ENCODE data around the gene CAMK2B.

The CAMK2B gene

DNA sequence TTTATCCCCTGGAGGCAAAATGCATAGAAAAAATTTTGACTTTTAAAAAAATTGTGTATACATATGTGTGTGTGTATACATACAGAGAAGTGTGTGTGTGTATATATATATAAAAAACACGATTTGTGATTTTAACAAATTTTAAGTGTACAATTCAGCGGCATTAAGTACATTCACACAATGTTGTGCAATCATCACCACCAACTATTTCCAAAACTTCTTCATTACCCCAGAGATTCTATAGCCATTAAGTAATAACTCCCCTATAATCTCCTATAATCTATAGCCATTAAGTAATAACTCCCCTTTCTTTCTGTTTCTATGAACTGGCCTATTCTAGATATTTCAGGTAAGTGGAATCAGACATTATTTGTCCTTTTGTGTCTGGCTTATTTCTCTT lies 20.7 kb upstream of the CAMK2B start:
- no peaks in the 10 kb centered on the region for H3K4me1 ChIP-seq (ENCODE audit: control extremely low read depth in 1 of 4, control insufficient read depth in 4 of 4, insufficient read depth in 4 of 4, low read length in 3 of 4)
- H3K36me3 ChIP-seq (ENCODE audit: control insufficient read depth in 4 of 4, insufficient read depth in 4 of 4, low read length in 3 of 4), result no peaks in the 10 kb centered on the region
- CTCF ChIA-PET, result interaction anchor here (2.2 kb wide), 1 partner anchor 129 kb away, joined by 10 read pairs; no protein-coding TSS in a partner anchor
- 100% methylated on average over 1 of the region's 2 CpGs for WGBS (ENCODE audit: insufficient coverage)
- peaks cover 0 to 19% (median 6%) of the 10 kb centered on the region in 5 experiments for H3K9me3 ChIP-seq (ENCODE audit: control extremely low read depth in 1 of 5, control insufficient read depth in 4 of 5, insufficient read depth in 2 of 5, low read depth in 1 of 5, low read length in 4 of 5)
- DNase-seq, result no peak
- H3K27ac ChIP-seq (ENCODE audit: insufficient read depth in 1 of 2, low read depth in 1 of 2, low read length in 2 of 2, poor library complexity in 1 of 2, severe bottlenecking in 2 of 2), result no peak overlapping the region
- no peak overlapping the region for H3K4me3 ChIP-seq (ENCODE audit: control insufficient read depth in 1 of 7, extremely low read depth in 1 of 7, insufficient read depth in 4 of 7, low read depth in 2 of 7, low read length in 6 of 7)
- POLR2A ChIA-PET, result no interaction called here
- peaks cover 0 to 5% (median 0%) of the 10 kb centered on the region in 5 experiments for H3K27me3 ChIP-seq (replicated peaks in 2 of 5; ENCODE audit: control insufficient read depth in 4 of 5, insufficient read depth in 5 of 5, low read length in 4 of 5)

DNA sequence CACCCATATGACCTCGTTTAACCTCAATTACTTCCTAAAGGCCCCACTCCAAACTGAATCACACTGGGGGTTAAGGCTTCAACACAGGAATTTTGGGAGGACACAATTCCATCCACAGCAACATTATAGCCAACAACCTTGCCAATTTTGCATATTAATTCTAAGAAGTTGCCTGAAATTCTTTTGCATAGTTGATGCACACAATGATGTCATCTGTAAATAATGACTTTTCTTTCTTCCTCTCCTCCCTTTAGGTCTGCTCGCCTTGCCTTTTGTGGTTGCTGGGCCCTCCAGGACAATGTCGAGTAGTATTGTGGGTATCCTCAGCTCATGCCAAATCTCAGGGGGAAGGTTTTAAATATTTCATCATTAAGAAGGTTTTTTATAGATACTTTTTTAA lies 16.0 kb upstream of the CAMK2B start:
- WGBS (ENCODE audit: insufficient coverage), result 80% methylated on average over 1 of the region's 3 CpGs
- H3K4me3 ChIP-seq (ENCODE audit: control insufficient read depth in 1 of 7, extremely low read depth in 1 of 7, insufficient read depth in 4 of 7, low read depth in 2 of 7, low read length in 6 of 7), result no peak overlapping the region
- peaks cover 0 to 2% (median 0%) of the 10 kb centered on the region in 5 experiments for H3K27me3 ChIP-seq (replicated peaks in 2 of 5; ENCODE audit: control insufficient read depth in 4 of 5, insufficient read depth in 5 of 5, low read length in 4 of 5)
- no peak overlapping the region for H3K27ac ChIP-seq (ENCODE audit: insufficient read depth in 1 of 2, low read depth in 1 of 2, low read length in 2 of 2, poor library complexity in 1 of 2, severe bottlenecking in 2 of 2)
- H3K4me1 ChIP-seq (ENCODE audit: control extremely low read depth in 1 of 4, control insufficient read depth in 4 of 4, insufficient read depth in 4 of 4, low read length in 3 of 4), result no peaks in the 10 kb centered on the region
- ChIA-PET POLR2A (no interaction called here), CTCF (no interaction called here)
- peaks cover 0 to 12% (median 7%) of the 10 kb centered on the region in 5 experiments for H3K9me3 ChIP-seq (ENCODE audit: control extremely low read depth in 1 of 5, control insufficient read depth in 4 of 5, insufficient read depth in 2 of 5, low read depth in 1 of 5, low read length in 4 of 5)
- DNase-seq, result no peak
- H3K36me3 ChIP-seq (ENCODE audit: control insufficient read depth in 4 of 4, insufficient read depth in 4 of 4, low read length in 3 of 4), result no peaks in the 10 kb centered on the region

DNA sequence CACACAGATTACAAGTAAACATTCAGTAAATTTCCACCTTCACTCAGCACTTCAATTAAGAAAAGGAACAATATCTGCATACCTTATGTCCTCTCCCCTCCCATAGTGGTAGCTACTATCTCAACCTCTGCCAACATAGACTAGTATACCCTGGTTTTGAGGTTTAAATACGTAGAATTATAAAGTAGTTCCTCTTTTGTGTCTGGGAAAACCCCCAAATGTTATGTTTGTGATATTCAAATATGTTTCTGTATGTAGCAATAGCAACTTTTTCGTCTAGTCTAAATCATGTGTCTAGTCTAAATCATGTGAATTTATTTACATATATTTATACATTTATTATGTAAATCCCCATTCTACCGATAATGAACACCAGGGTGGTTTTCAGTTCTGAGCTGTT lies 13.2 kb upstream of the CAMK2B start:
- H3K27me3 ChIP-seq (replicated peaks in 2 of 5; ENCODE audit: control insufficient read depth in 4 of 5, insufficient read depth in 5 of 5, low read length in 4 of 5), result peaks cover 0 to 4% (median 0%) of the 10 kb centered on the region in 5 experiments
- no peak overlapping the region for H3K4me3 ChIP-seq (ENCODE audit: control insufficient read depth in 1 of 7, extremely low read depth in 1 of 7, insufficient read depth in 4 of 7, low read depth in 2 of 7, low read length in 6 of 7)
- no CpG with 5 or more reads among the region's 3 CpGs for WGBS (ENCODE audit: insufficient coverage)
- peaks cover 0 to 14% (median 13%) of the 10 kb centered on the region in 5 experiments for H3K9me3 ChIP-seq (ENCODE audit: control extremely low read depth in 1 of 5, control insufficient read depth in 4 of 5, insufficient read depth in 2 of 5, low read depth in 1 of 5, low read length in 4 of 5)
- no peak overlapping the region for H3K27ac ChIP-seq (ENCODE audit: insufficient read depth in 1 of 2, low read depth in 1 of 2, low read length in 2 of 2, poor library complexity in 1 of 2, severe bottlenecking in 2 of 2)
- H3K4me1 ChIP-seq (ENCODE audit: control extremely low read depth in 1 of 4, control insufficient read depth in 4 of 4, insufficient read depth in 4 of 4, low read length in 3 of 4), result no peaks in the 10 kb centered on the region
- DNase-seq, result peak; percentile 56 to 89 (median 83)
- POLR2A ChIA-PET, result no interaction called here
- CTCF ChIA-PET, result interaction anchor here (1.0 kb wide), 1 partner anchor 17 kb away, joined by 3 read pairs; no protein-coding TSS in a partner anchor
- no peaks in the 10 kb centered on the region for H3K36me3 ChIP-seq (ENCODE audit: control insufficient read depth in 4 of 4, insufficient read depth in 4 of 4, low read length in 3 of 4)

DNA sequence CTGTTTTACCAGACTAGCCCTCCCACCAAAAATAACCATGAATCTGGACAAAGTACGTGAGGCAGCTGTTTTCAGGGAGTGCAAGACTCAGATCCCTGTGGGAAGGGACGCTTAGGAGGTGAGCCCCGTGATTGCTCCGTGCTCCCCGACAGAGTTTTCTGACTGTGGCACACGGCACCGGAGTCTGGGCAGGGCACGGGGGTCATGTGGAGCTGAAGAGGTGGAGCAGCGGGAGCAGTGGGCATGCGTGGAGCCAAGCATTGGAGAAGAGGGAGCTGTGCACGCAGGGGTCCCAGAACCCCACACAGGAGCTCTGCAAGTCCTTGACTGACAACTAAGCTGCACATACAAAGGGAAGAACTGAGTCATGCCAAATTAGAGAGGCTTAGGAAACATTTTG lies 11.1 kb upstream of the CAMK2B start:
- no peak for DNase-seq
- Histone ChIP-seq H3K27me3 (replicated peaks in 2 of 5; ENCODE audit: control insufficient read depth in 4 of 5, insufficient read depth in 5 of 5, low read length in 4 of 5) (peaks cover 0 to 3% (median 0%) of the 10 kb centered on the region in 5 experiments), H3K4me3 (ENCODE audit: control insufficient read depth in 1 of 7, extremely low read depth in 1 of 7, insufficient read depth in 4 of 7, low read depth in 2 of 7, low read length in 6 of 7) (no peak overlapping the region), H3K36me3 (ENCODE audit: control insufficient read depth in 4 of 4, insufficient read depth in 4 of 4, low read length in 3 of 4) (no peaks in the 10 kb centered on the region), H3K9me3 (ENCODE audit: control extremely low read depth in 1 of 5, control insufficient read depth in 4 of 5, insufficient read depth in 2 of 5, low read depth in 1 of 5, low read length in 4 of 5) (peaks cover 0 to 8% (median 5%) of the 10 kb centered on the region in 5 experiments), H3K4me1 (ENCODE audit: control extremely low read depth in 1 of 4, control insufficient read depth in 4 of 4, insufficient read depth in 4 of 4, low read length in 3 of 4) (no peaks in the 10 kb centered on the region), H3K27ac (ENCODE audit: insufficient read depth in 1 of 2, low read depth in 1 of 2, low read length in 2 of 2, poor library complexity in 1 of 2, severe bottlenecking in 2 of 2) (no peak overlapping the region)
- ChIA-PET POLR2A (no interaction called here), CTCF (interaction anchor here (1.3 kb wide), 1 partner anchor 12 kb away, joined by 4 read pairs; no protein-coding TSS in a partner anchor)
- 96% methylated on average over 11 of the region's 11 CpGs for WGBS (ENCODE audit: insufficient coverage)

DNA sequence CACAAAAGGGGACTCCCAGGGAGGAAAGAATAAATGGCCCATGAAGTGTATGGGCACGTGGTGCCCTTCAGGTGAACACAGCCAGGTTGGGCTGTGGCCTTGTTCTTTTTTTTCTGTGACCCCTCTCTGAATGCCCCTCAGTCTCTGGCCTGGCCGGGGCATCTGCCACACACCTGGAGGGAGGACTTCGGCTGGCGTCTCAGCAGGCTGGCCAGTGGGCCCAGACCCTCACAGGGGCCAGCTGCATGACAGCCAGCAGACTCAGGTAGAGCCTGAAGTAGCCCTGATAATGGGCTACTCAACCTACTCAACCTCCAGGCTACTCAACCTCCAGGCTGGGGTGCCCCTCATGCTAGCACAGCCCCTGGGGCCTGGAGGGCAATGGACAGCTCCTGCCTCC lies 9.8 kb upstream of the CAMK2B start:
- CTCF ChIA-PET, result no interaction called here

DNA sequence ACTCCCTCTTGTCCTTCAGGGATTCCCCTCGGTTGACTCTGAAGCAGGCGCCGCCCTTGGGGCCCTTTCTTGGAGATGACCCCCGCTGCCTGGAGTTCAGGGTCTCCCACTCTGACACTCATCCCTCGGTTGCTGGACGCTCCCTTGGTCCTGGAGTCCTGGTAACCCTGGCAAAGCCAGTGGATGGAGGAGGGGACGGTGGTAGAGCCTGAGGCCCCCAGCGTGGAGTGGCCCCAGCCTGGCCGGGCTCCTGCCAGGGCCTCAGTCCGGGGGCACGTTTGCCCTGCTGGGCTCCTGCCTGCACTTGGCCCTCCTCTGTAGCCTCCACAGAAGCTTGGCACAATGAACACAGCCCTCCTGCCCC lies 9.3 kb upstream of the CAMK2B start:
- Histone ChIP-seq H3K9me3 (ENCODE audit: control extremely low read depth in 1 of 5, control insufficient read depth in 4 of 5, insufficient read depth in 2 of 5, low read depth in 1 of 5, low read length in 4 of 5) (peaks cover 0 to 8% (median 5%) of the 10 kb centered on the region in 5 experiments), H3K4me3 (ENCODE audit: control insufficient read depth in 1 of 7, extremely low read depth in 1 of 7, insufficient read depth in 4 of 7, low read depth in 2 of 7, low read length in 6 of 7) (no peak overlapping the region), H3K36me3 (ENCODE audit: control insufficient read depth in 4 of 4, insufficient read depth in 4 of 4, low read length in 3 of 4) (no peaks in the 10 kb centered on the region), H3K27ac (ENCODE audit: insufficient read depth in 1 of 2, low read depth in 1 of 2, low read length in 2 of 2, poor library complexity in 1 of 2, severe bottlenecking in 2 of 2) (no peak overlapping the region), H3K27me3 (replicated peaks in 2 of 5; ENCODE audit: control insufficient read depth in 4 of 5, insufficient read depth in 5 of 5, low read length in 4 of 5) (peaks cover 0 to 4% (median 0%) of the 10 kb centered on the region in 5 experiments), H3K4me1 (ENCODE audit: control extremely low read depth in 1 of 4, control insufficient read depth in 4 of 4, insufficient read depth in 4 of 4, low read length in 3 of 4) (no peaks in the 10 kb centered on the region)
- no peak for DNase-seq
- CTCF ChIA-PET, result no interaction called here
- POLR2A ChIA-PET, result no interaction called here
- WGBS (ENCODE audit: insufficient coverage), result 94% methylated on average over 9 of the region's 11 CpGs

More for the DNA sequence above, 9.8 kb upstream of the CAMK2B start:
- Histone ChIP-seq H3K27ac (ENCODE audit: insufficient read depth in 1 of 2, low read depth in 1 of 2, low read length in 2 of 2, poor library complexity in 1 of 2, severe bottlenecking in 2 of 2) (no peak overlapping the region), H3K36me3 (ENCODE audit: control insufficient read depth in 4 of 4, insufficient read depth in 4 of 4, low read length in 3 of 4) (no peaks in the 10 kb centered on the region), H3K9me3 (ENCODE audit: control extremely low read depth in 1 of 5, control insufficient read depth in 4 of 5, insufficient read depth in 2 of 5, low read depth in 1 of 5, low read length in 4 of 5) (peaks cover 0 to 8% (median 5%) of the 10 kb centered on the region in 5 experiments), H3K4me1 (ENCODE audit: control extremely low read depth in 1 of 4, control insufficient read depth in 4 of 4, insufficient read depth in 4 of 4, low read length in 3 of 4) (no peaks in the 10 kb centered on the region), H3K27me3 (replicated peaks in 2 of 5; ENCODE audit: control insufficient read depth in 4 of 5, insufficient read depth in 5 of 5, low read length in 4 of 5) (peaks cover 0 to 2% (median 0%) of the 10 kb centered on the region in 5 experiments), H3K4me3 (ENCODE audit: control insufficient read depth in 1 of 7, extremely low read depth in 1 of 7, insufficient read depth in 4 of 7, low read depth in 2 of 7, low read length in 6 of 7) (no peak overlapping the region)
- 88% methylated on average over 3 of the region's 4 CpGs for WGBS (ENCODE audit: insufficient coverage)
- POLR2A ChIA-PET, result no interaction called here
- no peak for DNase-seq

DNA sequence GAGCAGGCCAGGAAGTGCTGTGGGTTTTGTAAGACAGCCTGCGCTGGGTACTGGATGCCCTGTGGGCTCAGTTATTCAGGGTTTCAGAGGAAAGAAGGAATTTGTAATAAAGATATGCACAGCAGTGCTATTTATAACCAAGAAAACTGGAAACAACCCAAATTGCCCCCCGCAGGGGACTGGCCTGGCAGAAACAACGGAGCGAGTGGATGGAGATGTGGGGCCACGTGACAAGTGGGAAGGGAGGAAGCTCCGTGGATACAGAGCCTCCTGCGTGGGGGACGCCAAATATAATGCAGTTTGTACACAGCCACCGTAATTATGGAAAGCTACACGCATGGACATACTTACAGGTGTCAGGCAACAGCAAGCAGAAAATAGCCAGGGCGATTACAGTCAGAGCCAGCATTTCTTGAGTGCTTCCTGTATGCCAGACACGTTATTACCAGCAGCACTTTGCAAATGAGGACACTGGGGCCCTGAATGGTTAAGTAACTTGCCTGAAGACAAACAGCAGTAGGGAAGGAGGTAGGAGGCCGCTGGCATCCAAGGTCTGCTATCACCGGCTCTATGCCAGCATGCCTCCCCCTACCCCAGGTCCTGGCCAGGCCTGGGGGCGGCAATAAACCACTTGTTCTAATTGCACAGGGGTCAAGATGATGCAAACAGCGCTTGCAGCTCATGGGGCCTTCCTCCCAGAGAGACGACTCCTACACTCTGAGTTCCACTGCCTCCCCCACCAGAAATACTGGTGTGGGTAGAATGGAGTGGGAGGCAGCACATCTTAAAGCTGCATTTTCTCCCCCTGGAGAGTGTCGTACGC lies 8.7 kb upstream of the CAMK2B start:
- Histone ChIP-seq H3K27ac (ENCODE audit: insufficient read depth in 1 of 2, low read depth in 1 of 2, low read length in 2 of 2, poor library complexity in 1 of 2, severe bottlenecking in 2 of 2) (no peak overlapping the region), H3K9me3 (ENCODE audit: control extremely low read depth in 1 of 5, control insufficient read depth in 4 of 5, insufficient read depth in 2 of 5, low read depth in 1 of 5, low read length in 4 of 5) (peaks cover 0 to 8% (median 5%) of the 10 kb centered on the region in 5 experiments), H3K27me3 (replicated peaks in 2 of 5; ENCODE audit: control insufficient read depth in 4 of 5, insufficient read depth in 5 of 5, low read length in 4 of 5) (peaks cover 0 to 6% (median 0%) of the 10 kb centered on the region in 5 experiments), H3K4me3 (ENCODE audit: control insufficient read depth in 1 of 7, extremely low read depth in 1 of 7, insufficient read depth in 4 of 7, low read depth in 2 of 7, low read length in 6 of 7) (no peak overlapping the region), H3K36me3 (ENCODE audit: control insufficient read depth in 4 of 4, insufficient read depth in 4 of 4, low read length in 3 of 4) (no peaks in the 10 kb centered on the region), H3K4me1 (ENCODE audit: control extremely low read depth in 1 of 4, control insufficient read depth in 4 of 4, insufficient read depth in 4 of 4, low read length in 3 of 4) (no peaks in the 10 kb centered on the region)
- ChIA-PET CTCF (no interaction called here), POLR2A (no interaction called here)
- 95% methylated on average over 12 of the region's 19 CpGs for WGBS (ENCODE audit: insufficient coverage)
- no peak for DNase-seq
